ENCODE data around the gene GP5. TPM values are rescaled to one million over a fixed set of nuclear protein-coding genes. Genes with fewer than 3 reads are reported as not detected.

Gene GP5
- total RNA-seq, 2 donors from 2014 or later: 0.09 to 0.13 TPM

- TF ChIP-seq, protein P1, sequence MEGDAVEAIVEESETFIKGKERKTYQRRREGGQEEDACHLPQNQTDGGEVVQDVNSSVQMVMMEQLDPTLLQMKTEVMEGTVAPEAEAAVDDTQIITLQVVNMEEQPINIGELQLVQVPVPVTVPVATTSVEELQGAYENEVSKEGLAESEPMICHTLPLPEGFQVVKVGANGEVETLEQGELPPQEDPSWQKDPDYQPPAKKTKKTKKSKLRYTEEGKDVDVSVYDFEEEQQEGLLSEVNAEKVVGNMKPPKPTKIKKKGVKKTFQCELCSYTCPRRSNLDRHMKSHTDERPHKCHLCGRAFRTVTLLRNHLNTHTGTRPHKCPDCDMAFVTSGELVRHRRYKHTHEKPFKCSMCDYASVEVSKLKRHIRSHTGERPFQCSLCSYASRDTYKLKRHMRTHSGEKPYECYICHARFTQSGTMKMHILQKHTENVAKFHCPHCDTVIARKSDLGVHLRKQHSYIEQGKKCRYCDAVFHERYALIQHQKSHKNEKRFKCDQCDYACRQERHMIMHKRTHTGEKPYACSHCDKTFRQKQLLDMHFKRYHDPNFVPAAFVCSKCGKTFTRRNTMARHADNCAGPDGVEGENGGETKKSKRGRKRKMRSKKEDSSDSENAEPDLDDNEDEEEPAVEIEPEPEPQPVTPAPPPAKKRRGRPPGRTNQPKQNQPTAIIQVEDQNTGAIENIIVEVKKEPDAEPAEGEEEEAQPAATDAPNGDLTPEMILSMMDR (conservative IDR thresholded peaks at IDR 0.05): no peak
- Mint-ChIP-seq H3K36me3 (ENCODE audit: low read depth) (no peaks in the 10 kb centered on the region), H3K9me3 (no peaks in the 10 kb centered on the region), H3K27ac (no peak overlapping the region), H3K27me3 (ENCODE audit: insufficient read depth) (peaks cover 66% of the 10 kb centered on the region), H3K4me3 (no peak overlapping the region), H3K4me1 (peaks cover 8% of the 10 kb centered on the region)
- Histone ChIP-seq H3K36me3 (ENCODE audit: control insufficient read depth, insufficient read depth, low read length) (no peaks in the 10 kb centered on the region), H3K27me3 (ENCODE audit: control insufficient read depth, insufficient read depth, low read length, poor library complexity, severe bottlenecking) (peaks cover 13% of the 10 kb centered on the region), H3K9me3 (ENCODE audit: control insufficient read depth, low read length) (no peaks in the 10 kb centered on the region), H3K4me3 (ENCODE audit: low read length) (no peak overlapping the region), H3K27ac (ENCODE audit: low read depth, low read length) (no peak overlapping the region), H3K4me1 (ENCODE audit: control insufficient read depth, insufficient read depth, low read length) (no peaks in the 10 kb centered on the region), H3K9ac (ENCODE audit: extremely low read depth, low read length, poor library complexity, severe bottlenecking) (no peak overlapping the region)
- WGBS, 2 experiments (ENCODE audit: insufficient coverage in 1 of 2, insufficient read length in 1 of 2): 90% methylated on average over 14 to 18 of the region's 18 CpGs
- DNase-seq: no peak
These were observed 38.5 kb downstream of the GP5 start for GRCh38 chr3:194360568-194360967.

DNA sequence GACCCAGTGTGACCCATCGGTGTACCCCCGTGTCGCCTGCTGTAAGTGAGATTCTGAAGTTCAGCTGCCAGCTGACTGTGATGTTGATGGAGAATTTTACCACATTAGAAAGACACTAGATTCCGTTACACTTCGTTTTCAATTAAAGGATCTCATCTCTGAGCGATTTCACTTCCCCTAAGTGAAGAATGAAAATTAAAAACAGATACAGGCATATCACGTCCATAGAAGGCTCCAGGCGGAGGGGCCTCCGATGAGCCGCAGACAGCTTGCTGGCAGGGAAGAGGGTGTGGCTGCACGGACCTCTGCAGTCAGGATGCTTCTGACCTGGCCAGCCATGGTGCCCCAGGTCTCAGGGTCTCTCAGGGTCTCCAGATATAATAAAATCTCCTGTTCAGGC, 41.4 kb downstream of the GP5 start:
- TF ChIP-seq, protein P1 (conservative IDR thresholded peaks at IDR 0.05): no peak
- H3K27me3 Mint-ChIP-seq (ENCODE audit: insufficient read depth): peaks cover 61% of the 10 kb centered on the region
- H3K9ac ChIP-seq (ENCODE audit: extremely low read depth, low read length, poor library complexity, severe bottlenecking): no peak overlapping the region
- no peak for DNase-seq
- no peaks in the 10 kb centered on the region for H3K4me1 ChIP-seq (ENCODE audit: control insufficient read depth, insufficient read depth, low read length)
- H3K4me3 Mint-ChIP-seq: no peak overlapping the region
- WGBS, 2 experiments (ENCODE audit: insufficient coverage in 1 of 2, insufficient read length in 1 of 2): 92 to 93% methylated on average over 7 to 11 of the region's 11 CpGs
- no peaks in the 10 kb centered on the region for H3K9me3 Mint-ChIP-seq
- no peak overlapping the region for H3K27ac Mint-ChIP-seq
- H3K27me3 ChIP-seq (ENCODE audit: control insufficient read depth, insufficient read depth, low read length, poor library complexity, severe bottlenecking): peaks cover 13% of the 10 kb centered on the region
- H3K9me3 ChIP-seq (ENCODE audit: control insufficient read depth, low read length): no peaks in the 10 kb centered on the region
- H3K4me1 Mint-ChIP-seq: peaks cover 8% of the 10 kb centered on the region
- H3K36me3 ChIP-seq (ENCODE audit: control insufficient read depth, insufficient read depth, low read length): no peaks in the 10 kb centered on the region
- no peak overlapping the region for H3K27ac ChIP-seq (ENCODE audit: low read depth, low read length)
- no peaks in the 10 kb centered on the region for H3K36me3 Mint-ChIP-seq (ENCODE audit: low read depth)
- no peak overlapping the region for H3K4me3 ChIP-seq (ENCODE audit: low read length)

DNA sequence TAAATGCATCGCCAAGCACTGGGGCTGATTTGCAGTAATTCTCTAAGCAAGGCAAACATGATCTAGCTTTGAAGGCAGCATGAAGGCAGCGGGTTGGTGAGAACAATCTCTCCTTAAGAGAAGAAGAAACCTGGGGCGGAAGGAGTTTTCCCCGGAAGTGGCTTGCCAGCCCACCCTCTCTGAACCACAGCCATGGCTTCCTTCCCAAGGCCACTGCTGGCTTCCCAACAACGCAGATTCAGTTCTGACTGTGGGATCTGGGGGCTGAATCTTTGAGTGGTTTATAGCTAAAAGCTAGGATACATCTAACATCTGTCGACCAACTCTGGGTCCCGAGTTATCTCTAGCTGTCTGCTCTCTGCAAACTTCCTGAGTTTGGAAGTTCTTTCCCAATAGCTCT, 43.7 kb downstream of the GP5 start:
- H3K27me3 Mint-ChIP-seq (ENCODE audit: insufficient read depth): peaks cover 48% of the 10 kb centered on the region
- TF ChIP-seq, protein P1 (conservative IDR thresholded peaks at IDR 0.05): no peak
- no peaks in the 10 kb centered on the region for H3K36me3 Mint-ChIP-seq (ENCODE audit: low read depth)
- H3K9me3 Mint-ChIP-seq: no peaks in the 10 kb centered on the region
- H3K4me1 Mint-ChIP-seq: peaks cover 10% of the 10 kb centered on the region
- DNase-seq: no peak
- H3K4me3 Mint-ChIP-seq: no peak overlapping the region
- no peak overlapping the region for H3K27ac Mint-ChIP-seq
- Histone ChIP-seq H3K4me1 (ENCODE audit: control insufficient read depth, insufficient read depth, low read length) (no peaks in the 10 kb centered on the region), H3K9me3 (ENCODE audit: control insufficient read depth, low read length) (no peaks in the 10 kb centered on the region), H3K27me3 (ENCODE audit: control insufficient read depth, insufficient read depth, low read length, poor library complexity, severe bottlenecking) (peaks cover 13% of the 10 kb centered on the region), H3K9ac (ENCODE audit: extremely low read depth, low read length, poor library complexity, severe bottlenecking) (no peak overlapping the region), H3K36me3 (ENCODE audit: control insufficient read depth, insufficient read depth, low read length) (no peaks in the 10 kb centered on the region), H3K27ac (ENCODE audit: low read depth, low read length) (no peak overlapping the region), H3K4me3 (ENCODE audit: low read length) (no peak overlapping the region)
- 92 to 95% methylated on average over 5 to 7 of the region's 7 CpGs for WGBS, 2 experiments (ENCODE audit: insufficient coverage in 1 of 2, insufficient read length in 1 of 2)
